ENCODE measurements around the gene APCDD1L.

The APCDD1L gene

GRCh38 chr20:58435237-58435636, 80.0 kb downstream of the APCDD1L start:
- Histone ChIP-seq H3K36me3 (ENCODE audit: control insufficient read depth, insufficient read depth, low read length) (no peaks in the 10 kb centered on the region), H3K9ac (no peak overlapping the region), H3K4me2 (ENCODE audit: low read length) (no peak overlapping the region), H3K4me3 (ENCODE audit: low read depth, low read length) (no peak overlapping the region), H3K9me3 (ENCODE audit: control insufficient read depth, low read length) (no peaks in the 10 kb centered on the region), H3K4me1 (peaks cover 18% of the 10 kb centered on the region), H2AFZ (no peak overlapping the region), H3K79me2 (peaks cover 16% of the 10 kb centered on the region), H3K27me3 (ENCODE audit: control insufficient read depth, insufficient read depth, low read length) (no peaks in the 10 kb centered on the region), H3K27ac (no peak overlapping the region)
- no peak for TF ChIP-seq CTCF (IDR thresholded peaks at IDR 0.05)

- Histone ChIP-seq H3K79me2 (peaks cover 17% of the 10 kb centered on the region), H3K36me3 (ENCODE audit: control insufficient read depth, insufficient read depth, low read length) (no peaks in the 10 kb centered on the region), H3K4me2 (ENCODE audit: low read length) (no peak overlapping the region), H3K27me3 (ENCODE audit: control insufficient read depth, insufficient read depth, low read length) (no peaks in the 10 kb centered on the region), H3K4me3 (ENCODE audit: low read depth, low read length) (no peak overlapping the region), H3K9me3 (ENCODE audit: control insufficient read depth, low read length) (no peaks in the 10 kb centered on the region), H3K9ac (no peak overlapping the region), H3K27ac (no peak overlapping the region), H3K4me1 (peaks cover 10% of the 10 kb centered on the region), H2AFZ (no peak overlapping the region)
- TF ChIP-seq CTCF (IDR thresholded peaks at IDR 0.05) = no peak
These were observed 80.9 kb downstream of the APCDD1L start for GRCh38 chr20:58434326-58434725.

GRCh38 chr20:58433759-58434158, 81.4 kb downstream of the APCDD1L start:
- Histone ChIP-seq H2AFZ (no peak overlapping the region), H3K9ac (no peak overlapping the region), H3K4me2 (ENCODE audit: low read length) (no peak overlapping the region), H3K9me3 (ENCODE audit: control insufficient read depth, low read length) (no peaks in the 10 kb centered on the region), H3K4me1 (peaks cover 6% of the 10 kb centered on the region), H3K79me2 (peaks cover 21% of the 10 kb centered on the region), H3K36me3 (ENCODE audit: control insufficient read depth, insufficient read depth, low read length) (no peaks in the 10 kb centered on the region), H3K27me3 (ENCODE audit: control insufficient read depth, insufficient read depth, low read length) (no peaks in the 10 kb centered on the region), H3K27ac (no peak overlapping the region), H3K4me3 (ENCODE audit: low read depth, low read length) (no peak overlapping the region)
- TF ChIP-seq CTCF (IDR thresholded peaks at IDR 0.05) = no peak

- no peak for TF ChIP-seq CTCF (IDR thresholded peaks at IDR 0.05)
- no peak overlapping the region for H3K4me2 ChIP-seq (ENCODE audit: low read length)
- no peak overlapping the region for H3K4me3 ChIP-seq (ENCODE audit: low read depth, low read length)
- no peaks in the 10 kb centered on the region for H3K36me3 ChIP-seq (ENCODE audit: control insufficient read depth, insufficient read depth, low read length)
- peaks cover 27% of the 10 kb centered on the region for H3K79me2 ChIP-seq
- peaks cover 4% of the 10 kb centered on the region for H3K4me1 ChIP-seq
- H3K27me3 ChIP-seq (ENCODE audit: control insufficient read depth, insufficient read depth, low read length) = no peaks in the 10 kb centered on the region
- no peaks in the 10 kb centered on the region for H3K9me3 ChIP-seq (ENCODE audit: control insufficient read depth, low read length)
- H2AFZ ChIP-seq = no peak overlapping the region
- H3K27ac ChIP-seq = no peak overlapping the region
- H3K9ac ChIP-seq = no peak overlapping the region
These were observed 82.1 kb downstream of the APCDD1L start for GRCh38 chr20:58433029-58433647.
